HG02571 (cell line): ENCODE data around the gene FARP1.

Experiments used
- ATAC-seq: cut with Tn5 transposase; IDR thresholded peaks from one replicate; pipeline ENCODE4 v1.9.1; 2021; ENCODE audit warnings: mild to moderate bottlenecking, moderate library complexity; ENCODE audit not compliant: unreplicated experiment

The FARP1 gene

GRCh38 chr13:98452851-98453843, 310.3 kb downstream of the FARP1 start:
- ATAC-seq, result no peak

- no peak for ATAC-seq
Measured at GRCh38 chr13:98454389-98454881, 311.5 kb downstream of the FARP1 start.

- no peak for ATAC-seq
Measured at GRCh38 chr13:98456413-98456845, 313.5 kb downstream of the FARP1 start.

- no peak for ATAC-seq
Measured at GRCh38 chr13:98457053-98457452, 314.2 kb downstream of the FARP1 start.

GRCh38 chr13:98458431-98458830, 315.5 kb downstream of the FARP1 start:
- no peak for ATAC-seq

- ATAC-seq, result no peak
Measured at GRCh38 chr13:98459171-98459681, 316.3 kb downstream of the FARP1 start.

- ATAC-seq, result no peak
Measured at GRCh38 chr13:98459721-98460370, 317.0 kb downstream of the FARP1 start.

GRCh38 chr13:98460516-98460915, 317.6 kb downstream of the FARP1 start:
- ATAC-seq, result no peak

GRCh38 chr13:98461486-98462240, 318.8 kb downstream of the FARP1 start:
- ATAC-seq, result no peak

- no peak for ATAC-seq
Measured at GRCh38 chr13:98462241-98462882, 319.5 kb downstream of the FARP1 start.

GRCh38 chr13:98462946-98463345, 320.1 kb downstream of the FARP1 start:
- ATAC-seq, result no peak

GRCh38 chr13:98466634-98467236, 323.8 kb downstream of the FARP1 start:
- no peak for ATAC-seq

GRCh38 chr13:98467263-98467985, 324.5 kb downstream of the FARP1 start:
- no peak for ATAC-seq

- no peak for ATAC-seq
Measured at GRCh38 chr13:98468361-98468760, 325.5 kb downstream of the FARP1 start.

GRCh38 chr13:98468929-98469328, 326.0 kb downstream of the FARP1 start:
- ATAC-seq, result no peak

- ATAC-seq, result no peak
Measured at GRCh38 chr13:98470920-98471319, 328.0 kb downstream of the FARP1 start.

GRCh38 chr13:98471934-98472333, 329.0 kb downstream of the FARP1 start:
- no peak for ATAC-seq

GRCh38 chr13:98473135-98473787, 330.4 kb downstream of the FARP1 start:
- no peak for ATAC-seq

GRCh38 chr13:98473788-98474144, 330.9 kb downstream of the FARP1 start:
- no peak for ATAC-seq
